Heart left ventricle (tissue), 13 donors: Measurements from ENCODE around the gene NHSL2.

Experiments used
- CTCF ChIP-seq, 12 donors: fragments of 200-600 bp; sonication (generic) in 4 of 12; IDR thresholded peaks; one replicate each; pipeline versions ENCODE4 v1.5.0 to v1.8.0; 2018 to 2022; ENCODE audit warnings: antibody characterized with exemption in 12 of 12, mild to moderate bottlenecking in 5 of 12
- POLR2A ChIP-seq, 2 donors: fragments of 450-650 bp; IDR thresholded peaks; one replicate each; pipeline ENCODE4 v1.6.1; 2017; ENCODE audit warnings: antibody characterized with exemption in 2 of 2, mild to moderate bottlenecking in 2 of 2, moderate library complexity in 2 of 2
- donor health status: ischemic (EF 13 %, LVEDD 7.1; RV severe dilation, severe dysfunction).
- donor health status: DM: no; HTN: yes; CAD: no.
- donor health status: DM: no; HTN: no; CAD: no.
- donor health status: ischemic (EF 25% LVEDD 6.9; RV normal size, moderate dysfunction).
- donor health status: ischemic (EF 25% LVEDD 5.7; RV mildly dilated, moderate dysfunction).
- donor health status: ischemic (EF 35%, LVEDD 5.7; RV mildly dilated, moderate dysfunction).
- donor health status: nonischemic (EF 11% LVEDD 7.7; RV severe dilation, severe dysfunction).
- donor health status: DM: yes; HTN: yes; CAD: no.
- donor health status: PGD.
- donor health status: ischemic (EF 29% LVEDD 5.4; RV normal size, mild dysfunction).
- donor health status: nonischemic (EF 23%, LVEDD 6.1; RV moderate dilation, normal function).

- TF ChIP-seq POLR2A (IDR thresholded peaks at IDR 0.05) (no peak), CTCF (IDR thresholded peaks at IDR 0.05) (no peak)
Observed at GRCh38 chrX:72029483-72030411, 119.1 kb downstream of the NHSL2 start.
